D721Med (cell line): ENCODE data around the gene TROAP.

Source experiments
- DNase-seq: peaks from one replicate; pipeline ENCODE4 v3.0.0; 2011; ENCODE audit warnings: low spot score; ENCODE audit not compliant: insufficient read length
- FAIRE-seq: peaks from 2 replicates; lab custom pipeline; 2011; peaks lifted over from hg19 to GRCh38; lab: Jason Lieb, UNC
- CTCF ChIP-seq: IDR thresholded peaks from 2 replicates; pipeline ENCODE4 v1.5.1; 2012; ENCODE audit warnings: mild to moderate bottlenecking, control low read depth; ENCODE audit not compliant: insufficient read depth; ENCODE audit errors: missing control alignments

The TROAP gene

GRCh38 chr12:49325606-49326005 is 2.6 kb downstream of the TROAP start:
- no peak for FAIRE-seq

GRCh38 chr12:49327368-49327767 is 4.3 kb downstream of the TROAP start:
- no peak for DNase-seq
- TF ChIP-seq CTCF = no peak
- no peak for FAIRE-seq

More at GRCh38 chr12:49325606-49326005, 2.6 kb downstream of the TROAP start:
- TF ChIP-seq CTCF = no peak
- DNase-seq = no peak

GRCh38 chr12:49327887-49328286 is 4.8 kb downstream of the TROAP start:
- FAIRE-seq (no peak), DNase-seq (no peak)
- TF ChIP-seq CTCF = no peak

GRCh38 chr12:49328816-49329215 is 5.8 kb downstream of the TROAP start:
- FAIRE-seq = no peak
- no peak for DNase-seq
- no peak for TF ChIP-seq CTCF

GRCh38 chr12:49330032-49330619 is 7.1 kb downstream of the TROAP start:
- no peak for DNase-seq
- no peak for FAIRE-seq
- no peak for TF ChIP-seq CTCF

- no peak for TF ChIP-seq CTCF
- DNase-seq = peak; percentile 1
- FAIRE-seq = no peak
These were observed 7.8 kb downstream of the TROAP start for GRCh38 chr12:49330631-49331379.

- DNase-seq (peak; percentile 78), FAIRE-seq (no peak)
- TF ChIP-seq CTCF = peak; percentile 68
These were observed 8.5 kb downstream of the TROAP start for GRCh38 chr12:49331380-49332222.
